Colonic mucosa (tissue), 4 donors: Measurements from ENCODE around the gene PASK. TPM values are rescaled to one million over a fixed set of nuclear protein-coding genes. Genes with fewer than 3 reads are reported as not detected.

Experiments used
- DNase-seq: peaks from one replicate; pipeline ENCODE4 v3.0.0-alpha.2; 2020
- H3K27ac ChIP-seq: fragments of 200-600 bp; one replicate; pipeline ENCODE4 v1.8.0; 2021
- H3K27me3 ChIP-seq: fragments of 200-600 bp; one replicate; pipeline ENCODE4 v1.8.0; 2021
- H3K36me3 ChIP-seq: fragments of 200-600 bp; one replicate; pipeline ENCODE4 v1.8.0; 2021
- H3K4me1 ChIP-seq: fragments of 200-600 bp; one replicate; pipeline ENCODE4 v1.8.0; 2021; ENCODE audit warnings: mild to moderate bottlenecking
- H3K4me3 ChIP-seq: fragments of 200-600 bp; one replicate; pipeline ENCODE4 v1.8.0; 2021
- H3K9ac ChIP-seq, 2 donors: one replicate each; pipeline ENCODE4 v1.7.0; 2013; ENCODE audit warnings: control low read depth in 2 of 2, low read depth in 2 of 2, low read length in 2 of 2
- H3K9me3 ChIP-seq: fragments of 200-600 bp; one replicate; pipeline ENCODE4 v1.8.0; 2021
- intact Hi-C: fragments of 100-400 bp; cut with DNase I; formaldehyde crosslinking; loops from one replicate; pipeline ENCODE4 v1.14.1; 2022
- total RNA-seq, 2 donors: library from RNA; stranded (reverse); fragmentation: NEBNext Ultra II Directional in 1 of 2; extraction: Animal tissue kit (Norgen Biotek cat#: 25700) in 1 of 2; gene quantifications; one replicate each; pipeline ENCODE4 v1.2.1, GENCODE V29; 2021
- TF ChIP-seq, protein P1 (sequence below): fragments of 200-600 bp; IDR thresholded peaks from one replicate; pipeline ENCODE4 v1.8.0; 2022; ENCODE audit warnings: antibody characterized with exemption, mild to moderate bottlenecking
- donor health status: healthy.
- donor health status: DM: no; HTN: no; CAD: no.
- donor health status: DM: no; HTN: no; CAD: no.

Gene PASK
- total RNA-seq, 2 donors from 2014 or later = 5.6 to 39.2 TPM

DNA sequence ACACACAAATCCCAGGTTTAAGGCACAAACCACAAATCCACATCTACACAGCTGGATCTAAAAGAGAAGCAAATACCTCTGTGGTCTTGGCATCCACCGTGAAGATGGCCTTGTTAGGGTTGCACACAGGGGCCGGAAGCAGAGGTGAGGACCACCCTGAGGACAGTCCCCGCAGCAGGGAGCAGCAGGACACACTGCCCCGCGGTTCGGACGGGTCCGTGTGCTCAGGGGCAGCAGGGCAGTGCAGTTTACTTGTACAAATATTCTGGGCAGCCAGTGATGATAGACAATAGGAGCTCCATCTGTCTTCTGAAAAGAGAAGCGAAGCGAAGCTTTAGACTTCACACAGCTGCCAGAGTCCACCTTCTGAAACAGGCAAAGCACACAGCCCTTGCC is 8.8 kb downstream of the PASK start:
- Histone ChIP-seq H3K4me1 (no peaks in the 10 kb centered on the region), H3K9me3 (no peaks in the 10 kb centered on the region), H3K27me3 (no peaks in the 10 kb centered on the region), H3K36me3 (no peaks in the 10 kb centered on the region), H3K27ac (no peak overlapping the region), H3K9ac (no peak overlapping the region), H3K4me3 (no peak overlapping the region)
- intact Hi-C loops = no loop called here
- DNase-seq = no peak
- TF ChIP-seq, protein P1, sequence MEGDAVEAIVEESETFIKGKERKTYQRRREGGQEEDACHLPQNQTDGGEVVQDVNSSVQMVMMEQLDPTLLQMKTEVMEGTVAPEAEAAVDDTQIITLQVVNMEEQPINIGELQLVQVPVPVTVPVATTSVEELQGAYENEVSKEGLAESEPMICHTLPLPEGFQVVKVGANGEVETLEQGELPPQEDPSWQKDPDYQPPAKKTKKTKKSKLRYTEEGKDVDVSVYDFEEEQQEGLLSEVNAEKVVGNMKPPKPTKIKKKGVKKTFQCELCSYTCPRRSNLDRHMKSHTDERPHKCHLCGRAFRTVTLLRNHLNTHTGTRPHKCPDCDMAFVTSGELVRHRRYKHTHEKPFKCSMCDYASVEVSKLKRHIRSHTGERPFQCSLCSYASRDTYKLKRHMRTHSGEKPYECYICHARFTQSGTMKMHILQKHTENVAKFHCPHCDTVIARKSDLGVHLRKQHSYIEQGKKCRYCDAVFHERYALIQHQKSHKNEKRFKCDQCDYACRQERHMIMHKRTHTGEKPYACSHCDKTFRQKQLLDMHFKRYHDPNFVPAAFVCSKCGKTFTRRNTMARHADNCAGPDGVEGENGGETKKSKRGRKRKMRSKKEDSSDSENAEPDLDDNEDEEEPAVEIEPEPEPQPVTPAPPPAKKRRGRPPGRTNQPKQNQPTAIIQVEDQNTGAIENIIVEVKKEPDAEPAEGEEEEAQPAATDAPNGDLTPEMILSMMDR = no peak

DNA sequence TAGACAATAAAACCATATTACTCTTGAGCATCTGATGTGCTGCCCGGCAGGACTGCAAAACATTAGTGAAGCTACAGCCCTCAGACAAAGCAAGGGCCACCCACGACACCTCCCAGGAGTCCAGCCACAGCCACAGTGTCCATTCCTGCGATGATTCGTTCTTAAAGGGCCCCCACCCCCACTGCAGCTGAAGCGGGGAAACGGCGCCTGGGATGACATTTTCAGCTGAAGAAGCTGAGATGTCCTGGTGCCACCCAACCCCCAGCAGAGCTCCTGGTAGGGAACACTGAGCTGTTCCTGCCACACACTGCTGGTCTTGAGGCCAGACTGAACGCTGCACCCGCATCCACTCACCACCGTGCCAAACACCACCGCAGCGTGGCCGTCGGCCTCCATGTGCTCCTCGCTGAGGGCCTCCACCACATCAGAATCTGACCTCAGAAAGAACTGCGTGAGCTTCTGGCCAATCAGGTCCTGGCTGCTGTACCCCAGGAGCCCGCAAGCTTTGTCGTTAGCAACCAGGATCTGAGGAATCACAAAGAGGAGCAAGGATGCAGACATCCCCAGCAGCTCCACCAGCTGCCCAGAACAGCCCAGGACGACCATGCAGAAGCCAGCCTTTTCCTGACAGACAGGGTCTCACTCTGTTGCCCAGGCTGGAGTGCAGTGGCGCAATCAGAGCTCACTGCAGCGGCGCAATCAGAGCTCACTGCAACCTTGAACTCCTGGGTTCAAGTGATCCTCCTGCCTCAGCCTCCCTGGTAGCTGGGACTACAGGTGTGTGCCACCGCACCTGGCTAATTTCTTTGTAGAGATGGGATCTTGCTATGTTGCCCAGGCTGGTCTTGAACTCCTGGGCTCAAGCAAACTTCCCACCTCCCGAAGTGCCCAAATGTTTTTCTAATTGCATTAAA is 9.5 kb downstream of the PASK start:
- TF ChIP-seq, protein P1 = no peak
- intact Hi-C loops = no loop called here
- no peak for DNase-seq

DNA sequence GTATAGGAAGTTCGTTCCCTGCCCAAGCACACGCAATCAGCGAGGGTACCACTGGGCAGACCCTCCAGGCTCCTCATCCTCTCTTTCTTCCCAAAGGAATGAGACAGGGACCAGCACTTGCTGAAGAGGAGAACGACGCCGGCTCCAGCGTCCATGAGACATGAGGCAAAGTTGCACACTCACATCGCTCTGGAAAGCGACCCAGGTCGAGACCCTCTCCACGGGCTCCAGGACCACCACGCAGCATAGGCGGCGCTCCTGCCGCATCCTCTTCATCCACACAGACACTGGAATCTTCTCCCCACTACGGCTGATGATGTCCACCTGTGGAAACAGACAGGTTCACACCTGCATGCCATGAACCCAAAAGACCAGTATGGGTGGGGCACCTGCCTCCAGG is 10.8 kb downstream of the PASK start:
- TF ChIP-seq, protein P1 = no peak
- H3K27ac ChIP-seq = no peak overlapping the region
- H3K36me3 ChIP-seq = no peaks in the 10 kb centered on the region
- H3K9ac ChIP-seq = no peak overlapping the region
- no peaks in the 10 kb centered on the region for H3K27me3 ChIP-seq
- intact Hi-C loops = no loop called here
- no peak for DNase-seq
- no peaks in the 10 kb centered on the region for H3K9me3 ChIP-seq
- H3K4me1 ChIP-seq = no peaks in the 10 kb centered on the region
- H3K4me3 ChIP-seq = no peak overlapping the region

More for the DNA sequence above, 9.5 kb downstream of the PASK start:
- no peaks in the 10 kb centered on the region for H3K27me3 ChIP-seq
- H3K27ac ChIP-seq = no peak overlapping the region
- H3K9ac ChIP-seq = no peak overlapping the region
- H3K4me3 ChIP-seq = no peak overlapping the region
- no peaks in the 10 kb centered on the region for H3K9me3 ChIP-seq
- no peaks in the 10 kb centered on the region for H3K4me1 ChIP-seq
- H3K36me3 ChIP-seq = no peaks in the 10 kb centered on the region

DNA sequence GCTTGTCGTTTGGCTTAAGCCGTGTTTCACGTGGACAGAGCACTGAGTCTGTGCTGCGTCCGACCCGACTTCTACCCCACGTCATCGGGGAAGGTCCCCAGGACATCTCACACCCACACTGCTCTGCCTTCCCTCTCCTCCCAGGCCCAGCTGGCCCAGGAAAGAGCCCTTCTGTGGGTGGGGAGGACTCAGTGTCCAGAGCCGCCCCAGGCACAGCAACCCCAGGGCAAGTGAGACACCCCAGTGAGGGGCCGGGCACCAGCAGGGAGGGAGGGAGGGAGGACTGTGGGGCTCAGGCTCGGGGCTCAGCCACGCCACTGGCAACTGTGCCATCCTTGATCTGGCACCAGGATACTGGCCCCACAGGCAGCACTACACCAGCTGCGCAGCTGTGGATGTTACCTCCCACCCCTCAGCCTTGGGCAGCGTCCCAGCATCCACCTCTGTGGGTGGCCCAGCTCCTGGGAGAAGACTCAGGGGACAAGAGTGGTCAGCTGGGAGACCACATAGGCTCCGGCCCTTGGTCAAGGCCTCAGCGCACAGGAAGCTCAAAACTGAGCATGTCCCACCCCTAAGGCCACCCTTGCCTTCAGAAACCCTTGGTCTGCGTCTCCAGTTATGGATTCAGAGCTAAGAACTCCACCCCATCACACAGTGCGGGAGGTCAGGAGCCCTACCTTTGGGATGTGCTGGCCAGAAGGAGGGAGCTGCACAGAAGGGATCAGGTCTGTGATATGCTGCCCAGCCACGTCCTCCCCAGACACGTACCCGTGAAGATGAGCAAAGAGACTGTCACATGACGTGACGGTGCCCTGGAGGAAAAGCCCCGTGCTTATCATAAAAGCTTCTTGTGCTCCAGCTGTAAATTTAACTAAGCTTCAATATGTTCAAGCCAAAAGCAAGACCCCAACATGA is 11.7 kb downstream of the PASK start:
- TF ChIP-seq, protein P1 = no peak
- H3K36me3 ChIP-seq = no peaks in the 10 kb centered on the region
- intact Hi-C loops = no loop called here
- no peak for DNase-seq
- H3K4me1 ChIP-seq = no peaks in the 10 kb centered on the region
- no peak overlapping the region for H3K9ac ChIP-seq
- H3K9me3 ChIP-seq = no peaks in the 10 kb centered on the region
- H3K27me3 ChIP-seq = no peaks in the 10 kb centered on the region
- H3K27ac ChIP-seq = no peak overlapping the region
- H3K4me3 ChIP-seq = no peak overlapping the region

DNA sequence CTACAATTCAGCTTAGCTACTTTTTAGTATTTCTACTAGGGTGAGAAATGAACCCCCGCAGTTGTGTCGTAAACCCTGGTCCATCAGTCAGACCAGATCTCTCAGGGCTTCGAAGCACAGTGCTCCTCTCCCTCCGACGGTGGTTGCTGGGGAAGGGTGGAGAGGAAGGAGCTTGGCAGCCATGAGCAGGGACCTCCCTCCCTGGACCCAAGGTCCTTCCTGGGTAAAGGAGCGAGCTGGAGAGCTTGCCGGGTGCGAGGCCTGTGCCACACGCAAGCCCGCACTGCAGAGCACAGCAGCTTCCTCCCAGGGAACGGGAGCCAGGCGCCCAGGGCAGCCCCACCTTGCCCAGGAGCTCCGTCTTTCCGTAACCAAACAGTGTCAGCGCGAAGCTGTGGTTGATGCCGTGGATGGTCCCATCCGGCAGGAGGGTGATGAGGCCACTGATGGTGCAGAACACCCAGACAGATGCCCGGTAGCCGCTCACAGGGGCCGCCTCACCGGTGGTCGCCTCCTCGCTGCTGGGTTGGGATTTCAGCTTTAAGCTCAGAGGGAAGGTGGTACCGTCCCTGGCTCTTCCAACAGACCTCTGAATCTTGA is 12.5 kb downstream of the PASK start:
- TF ChIP-seq, protein P1 = no peak
- H3K4me3 ChIP-seq = no peak overlapping the region
- no peak for DNase-seq

More for the DNA sequence above, 12.5 kb downstream of the PASK start:
- no peaks in the 10 kb centered on the region for H3K9me3 ChIP-seq
- H3K27ac ChIP-seq = no peak overlapping the region
- intact Hi-C loops = no loop called here
- H3K9ac ChIP-seq = no peak overlapping the region
- H3K27me3 ChIP-seq = no peaks in the 10 kb centered on the region
- H3K36me3 ChIP-seq = no peaks in the 10 kb centered on the region
- H3K4me1 ChIP-seq = no peaks in the 10 kb centered on the region
